ENCODE data around the gene FBLN5.

Gene FBLN5

GRCh38 chr14:91947475-91948184 is at the start of gene FBLN5:
FBLN5 (minus strand) TSS chr14:91947694; CDS start chr14:91947229, 465 bp downstream.
- DNase-seq (ENCODE audit: low read depth in 2 of 2): peak in 1 of 2 donors; percentile 47

- DNase-seq (ENCODE audit: low read depth in 2 of 2): no peak
These were observed 49.5 kb upstream of the FBLN5 start for GRCh38 chr14:91996948-91997371.

- no peak for DNase-seq (ENCODE audit: low read depth in 2 of 2)
These were observed 39.7 kb upstream of the FBLN5 start for GRCh38 chr14:91987192-91987591.

- DNase-seq (ENCODE audit: low read depth in 2 of 2): no peak
These were observed 38.2 kb upstream of the FBLN5 start for GRCh38 chr14:91985521-91986255.

- no peak for DNase-seq (ENCODE audit: low read depth in 2 of 2)
These were observed 37.5 kb upstream of the FBLN5 start for GRCh38 chr14:91985008-91985407.

- DNase-seq (ENCODE audit: low read depth in 2 of 2): no peak
These were observed 36.1 kb upstream of the FBLN5 start for GRCh38 chr14:91983588-91983987.

- no peak for DNase-seq (ENCODE audit: low read depth in 2 of 2)
These were observed 32.7 kb upstream of the FBLN5 start for GRCh38 chr14:91980157-91980556.

GRCh38 chr14:91977884-91978283 is 30.4 kb upstream of the FBLN5 start:
- no peak for DNase-seq (ENCODE audit: low read depth in 2 of 2)

GRCh38 chr14:91975763-91976162 is 28.3 kb upstream of the FBLN5 start:
- DNase-seq (ENCODE audit: low read depth in 2 of 2): no peak

- DNase-seq (ENCODE audit: low read depth in 2 of 2): no peak
These were observed 23.8 kb upstream of the FBLN5 start for GRCh38 chr14:91971188-91971778.

GRCh38 chr14:91968280-91968679 is 20.8 kb upstream of the FBLN5 start:
- DNase-seq (ENCODE audit: low read depth in 2 of 2): peak; percentile 6 to 29

- DNase-seq (ENCODE audit: low read depth in 2 of 2): no peak
These were observed 17.2 kb upstream of the FBLN5 start for GRCh38 chr14:91964724-91965123.

- DNase-seq (ENCODE audit: low read depth in 2 of 2): no peak
These were observed 16.5 kb upstream of the FBLN5 start for GRCh38 chr14:91964011-91964410.

GRCh38 chr14:91963465-91963864 is 16.0 kb upstream of the FBLN5 start:
- DNase-seq (ENCODE audit: low read depth in 2 of 2): no peak

- no peak for DNase-seq (ENCODE audit: low read depth in 2 of 2)
These were observed 14.1 kb upstream of the FBLN5 start for GRCh38 chr14:91961297-91962220.

GRCh38 chr14:91957876-91958313 is 10.4 kb upstream of the FBLN5 start:
- no peak for DNase-seq (ENCODE audit: low read depth in 2 of 2)

GRCh38 chr14:91956616-91957015 is 9.1 kb upstream of the FBLN5 start:
- no peak for DNase-seq (ENCODE audit: low read depth in 2 of 2)

GRCh38 chr14:91955168-91955567 is 7.7 kb upstream of the FBLN5 start:
- no peak for DNase-seq (ENCODE audit: low read depth in 2 of 2)

GRCh38 chr14:91953170-91953985 is 5.9 kb upstream of the FBLN5 start:
- no peak for DNase-seq (ENCODE audit: low read depth in 2 of 2)

GRCh38 chr14:91946622-91947474 is 646 bp downstream of the FBLN5 start:
- no peak for DNase-seq (ENCODE audit: low read depth in 2 of 2)

Data from stimulated activated CD8-positive, alpha-beta memory T cell treated with anti-CD3 and anti-CD28 coated beads, Interleukin-7, amount 100 ng/mL, for 4 hours (primary cell).